Thoracic aorta (tissue), 2 donors: ENCODE data around the gene ST6GALNAC3. TPM values are rescaled to one million over a fixed set of nuclear protein-coding genes. Genes with fewer than 3 reads are reported as not detected.

Experiments used
- ATAC-seq: fragments of 150-250 bp; one replicate; pipeline ENCODE4 v1.8.0; 2017; ENCODE audit warnings: low read depth; ENCODE audit not compliant: insufficient number of reproducible peaks, low FRiP score
- DNase-seq: peaks from one replicate; pipeline ENCODE4 v3.0.0-alpha.2; 2020; ENCODE audit warnings: low spot score
- H3K27ac ChIP-seq, 2 donors: fragments of 200-600 bp; sonication (generic); 1 replicate in 1 of 2; 2 replicates in 1 of 2; pipeline ENCODE4 v1.5.1; 2016; ENCODE audit warnings: mild to moderate bottlenecking in 2 of 2, moderate library complexity in 2 of 2
- H3K27me3 ChIP-seq: fragments of 200-600 bp; sonication (generic); replicated peaks from 2 replicates; pipeline ENCODE4 v1.6.0; 2016; ENCODE audit warnings: mild to moderate bottlenecking; ENCODE audit not compliant: insufficient read depth
- H3K36me3 ChIP-seq: fragments of 200-600 bp; sonication (generic); one replicate; pipeline ENCODE4 v1.5.1; 2016
- H3K4me1 ChIP-seq, 2 donors: fragments of 200-600 bp; sonication (generic); 1 replicate in 1 of 2; 2 replicates in 1 of 2; pipeline versions ENCODE4 v1.5.1 to v1.6.0; 2016; ENCODE audit warnings: low read depth in 2 of 2, mild to moderate bottlenecking in 1 of 2; ENCODE audit not compliant: control insufficient read depth in 1 of 2
- H3K4me3 ChIP-seq: fragments of 200-600 bp; sonication (generic); 2 replicates; pipeline ENCODE4 v1.5.1; 2016; ENCODE audit warnings: mild to moderate bottlenecking
- H3K9me3 ChIP-seq: fragments of 200-600 bp; sonication (generic); 2 replicates; pipeline ENCODE4 v1.5.1; 2016
- CTCF ChIP-seq: fragments of 200-600 bp; sonication (generic); IDR thresholded peaks from one replicate; pipeline ENCODE4 v1.5.1; 2019; ENCODE audit warnings: antibody characterized with exemption
- total RNA-seq, 2 donors: library from RNA; depleted of rRNA; stranded (reverse); fragments of >200 nt; gene quantifications; one replicate each; pipeline versions ENCODE4 v1.1.0 to v1.2.3, GENCODE V29; 2016

Gene ST6GALNAC3
- total RNA-seq, 2 donors from 2014 or later, result 1.4 to 9.5 TPM

- TF ChIP-seq CTCF, result no peak
- no peaks in the 10 kb centered on the region for H3K36me3 ChIP-seq
- H3K27me3 ChIP-seq, result no peaks in the 10 kb centered on the region
- H3K4me3 ChIP-seq, result no peak overlapping the region
- H3K4me1 ChIP-seq, result no peaks in the 10 kb centered on the region
- H3K9me3 ChIP-seq, result no peaks in the 10 kb centered on the region
- no peak for DNase-seq
- no peak overlapping the region for H3K27ac ChIP-seq
- ATAC-seq, result no peak
Observed at GRCh38 chr1:76302711-76303339, 228.3 kb downstream of the ST6GALNAC3 start.

- TF ChIP-seq CTCF, result no peak
- no peak for DNase-seq
- no peaks in the 10 kb centered on the region for H3K4me1 ChIP-seq
- H3K27me3 ChIP-seq, result no peaks in the 10 kb centered on the region
- H3K36me3 ChIP-seq, result no peaks in the 10 kb centered on the region
- no peak overlapping the region for H3K27ac ChIP-seq
- no peaks in the 10 kb centered on the region for H3K9me3 ChIP-seq
- no peak overlapping the region for H3K4me3 ChIP-seq
- no peak for ATAC-seq
Observed at GRCh38 chr1:76303340-76303717, 228.8 kb downstream of the ST6GALNAC3 start.

GRCh38 chr1:76313304-76313703, 238.8 kb downstream of the ST6GALNAC3 start:
- no peak overlapping the region for H3K27ac ChIP-seq
- DNase-seq (no peak), ATAC-seq (no peak)
- H3K4me3 ChIP-seq, result no peak overlapping the region
- H3K36me3 ChIP-seq, result no peaks in the 10 kb centered on the region
- TF ChIP-seq CTCF, result no peak
- no peaks in the 10 kb centered on the region for H3K27me3 ChIP-seq
- H3K4me1 ChIP-seq, result no peaks in the 10 kb centered on the region
- no peaks in the 10 kb centered on the region for H3K9me3 ChIP-seq

- Histone ChIP-seq H3K4me1 (no peaks in the 10 kb centered on the region), H3K36me3 (no peaks in the 10 kb centered on the region), H3K27me3 (no peaks in the 10 kb centered on the region), H3K4me3 (no peak overlapping the region), H3K27ac (no peak overlapping the region), H3K9me3 (no peaks in the 10 kb centered on the region)
- no peak for ATAC-seq
- no peak for TF ChIP-seq CTCF
- DNase-seq, result no peak
Observed at GRCh38 chr1:76314730-76315129, 240.2 kb downstream of the ST6GALNAC3 start.

GRCh38 chr1:76317299-76317900, 242.9 kb downstream of the ST6GALNAC3 start:
- no peaks in the 10 kb centered on the region for H3K4me1 ChIP-seq
- TF ChIP-seq CTCF, result no peak
- H3K9me3 ChIP-seq, result no peaks in the 10 kb centered on the region
- no peak for ATAC-seq
- no peaks in the 10 kb centered on the region for H3K27me3 ChIP-seq
- H3K27ac ChIP-seq, result no peak overlapping the region
- no peak for DNase-seq
- no peak overlapping the region for H3K4me3 ChIP-seq
- H3K36me3 ChIP-seq, result no peaks in the 10 kb centered on the region
